Measurements from ENCODE around the gene TNS1. TPM values are rescaled to one million over a fixed set of nuclear protein-coding genes. Genes with fewer than 3 reads are reported as not detected.

The TNS1 gene
- total RNA-seq, 1 experiment from 2014 or later: 0.49 TPM

GRCh38 chr2:217807753-217808152 lies 195.0 kb downstream of the TNS1 start:
- POLR2A ChIA-PET: no interaction called here
- no TSS peak for BruUV-seq (replicated peaks)
- DNase-seq (ENCODE audit: low read depth, low spot score): no peak
- no peaks in the 10 kb centered on the region for H3K36me3 ChIP-seq (ENCODE audit: control insufficient read depth, insufficient read depth, low read length)
- intact Hi-C loops (cut with micrococcal nuclease; ENCODE audit: unreplicated experiment): no loop called here
- CTCF ChIA-PET: no interaction called here
- H3K9me3 ChIP-seq (ENCODE audit: control insufficient read depth, insufficient read depth, low read depth, low read length): no peaks in the 10 kb centered on the region
- in situ Hi-C loops (cut with HindIII; ENCODE audit: low pct_unique_long_range_greater_than_20kb, low sequenced_read_pairs): no loop called here
- no peaks in the 10 kb centered on the region for H3K4me1 ChIP-seq (ENCODE audit: control insufficient read depth, insufficient read depth, low read length)
- TF ChIP-seq TCF7L2 (IDR thresholded peaks at IDR 0.05; ENCODE audit: low read depth, low read length) (no peak), REST (IDR thresholded peaks at IDR 0.05; ENCODE audit: insufficient read depth in 1 of 2, low read depth in 2 of 2, low read length in 1 of 2) (no peak)
- H3K4me3 ChIP-seq (ENCODE audit: low read depth in 2 of 2, low read length in 2 of 2): no peak overlapping the region
- H3K27ac ChIP-seq (ENCODE audit: low read length): no peak overlapping the region
- no peaks in the 10 kb centered on the region; the same call in 1 of the 2 replicates for H3K27me3 ChIP-seq (ENCODE audit: control insufficient read depth, insufficient read depth, low read length)
- ATAC-seq: no peak

- DNase-seq (ENCODE audit: low read depth, low spot score) (no peak), ATAC-seq (no peak)
- Histone ChIP-seq H3K27me3 (ENCODE audit: control insufficient read depth, insufficient read depth, low read length) (no peaks in the 10 kb centered on the region; the same call in 1 of the 2 replicates), H3K4me3 (ENCODE audit: low read depth in 2 of 2, low read length in 2 of 2) (no peak overlapping the region), H3K4me1 (ENCODE audit: control insufficient read depth, insufficient read depth, low read length) (no peaks in the 10 kb centered on the region), H3K36me3 (ENCODE audit: control insufficient read depth, insufficient read depth, low read length) (no peaks in the 10 kb centered on the region), H3K9me3 (ENCODE audit: control insufficient read depth, insufficient read depth, low read depth, low read length) (no peaks in the 10 kb centered on the region), H3K27ac (ENCODE audit: low read length) (no peak overlapping the region)
- intact Hi-C loops (cut with micrococcal nuclease; ENCODE audit: unreplicated experiment): no loop called here
- CTCF ChIA-PET: no interaction called here
- no TSS peak for BruUV-seq (replicated peaks)
- POLR2A ChIA-PET: no interaction called here
- TF ChIP-seq SIN3A (IDR thresholded peaks at IDR 0.05; ENCODE audit: borderline replicate concordance, insufficient read depth, low read depth, low read length): no peak
- TF ChIP-seq REST (IDR thresholded peaks at IDR 0.05; ENCODE audit: insufficient read depth in 1 of 2, low read depth in 2 of 2, low read length in 1 of 2): no peak
- no peak for TF ChIP-seq TCF7L2 (IDR thresholded peaks at IDR 0.05; ENCODE audit: low read depth, low read length)
- TF ChIP-seq POLR2AphosphoS5 (IDR thresholded peaks at IDR 0.05; ENCODE audit: low read depth, low read length): no peak
- TF ChIP-seq CTCF (IDR thresholded peaks at IDR 0.05): no peak
- in situ Hi-C loops (cut with HindIII; ENCODE audit: low pct_unique_long_range_greater_than_20kb, low sequenced_read_pairs): no loop called here
These were observed 195.8 kb downstream of the TNS1 start for GRCh38 chr2:217807025-217807424.

Measured in Panc1 (cell line).